TTC549 (cell line): ENCODE data around the gene SUOX.
"Not testable (repeated sequence)": the region's sequence is repeated elsewhere in the genome, so short reads cannot be mapped to it uniquely, and the experiment has no call there.

Experiments
- FAIRE-seq: peaks from 2 replicates; lab custom pipeline; 2012; peaks lifted over from hg19 to GRCh38; lab: Jason Lieb, UNC

SUOX gene

DNA sequence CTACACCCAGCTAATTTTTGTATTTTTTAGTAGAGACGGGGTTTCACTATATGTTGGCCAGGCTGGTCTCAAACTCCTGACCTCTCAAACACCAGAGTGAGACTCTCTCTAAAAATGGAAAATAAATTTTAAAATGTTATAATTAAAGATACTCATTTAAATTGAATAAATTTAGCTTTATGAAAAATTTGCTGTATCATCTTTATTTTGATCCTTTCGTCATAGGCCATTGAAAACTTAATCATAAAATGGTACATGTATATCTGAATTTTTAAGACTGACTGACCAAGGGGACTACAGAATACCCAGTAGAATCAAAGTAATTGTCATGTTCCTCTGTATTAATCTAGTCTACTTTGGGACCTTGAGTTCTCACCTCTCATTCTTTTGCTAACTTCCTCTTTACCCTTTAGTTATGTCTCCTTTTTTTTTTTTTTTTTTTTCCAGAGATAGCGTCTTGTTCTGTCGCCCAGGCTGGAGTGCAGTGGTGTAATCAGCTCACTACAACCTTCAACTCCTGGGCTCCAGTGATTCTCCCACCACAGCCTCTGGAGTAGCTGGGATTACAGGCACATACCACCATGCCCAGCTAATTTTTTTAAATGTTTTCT lies 13.7 kb upstream of the SUOX start:
- FAIRE-seq: no peak

- FAIRE-seq: no peak
Observed at GRCh38 chr12:55984861-55985260, 12.2 kb upstream of the SUOX start.

GRCh38 chr12:55985341-55985740 lies 11.7 kb upstream of the SUOX start:
- FAIRE-seq: no peak

DNA sequence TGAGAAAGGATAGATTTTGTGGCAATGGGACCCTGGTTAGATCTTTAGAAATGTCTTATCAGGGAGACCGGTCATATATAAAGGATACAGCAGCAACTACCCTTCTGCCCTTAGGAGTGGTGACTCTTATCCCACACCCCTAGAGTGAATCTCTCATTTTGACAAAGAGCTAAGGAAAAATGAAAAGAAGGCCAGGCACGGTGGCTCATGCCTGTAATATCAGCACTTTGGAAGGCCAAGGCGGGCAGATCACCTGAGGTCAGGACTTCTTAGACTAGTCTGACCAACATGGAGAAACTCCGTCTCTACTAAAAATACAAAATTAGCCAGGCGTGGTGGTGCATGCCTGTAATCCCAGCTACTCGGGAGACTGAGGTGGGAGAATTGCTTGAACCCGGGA lies 11.1 kb upstream of the SUOX start:
- not testable (repeated sequence) for FAIRE-seq

DNA sequence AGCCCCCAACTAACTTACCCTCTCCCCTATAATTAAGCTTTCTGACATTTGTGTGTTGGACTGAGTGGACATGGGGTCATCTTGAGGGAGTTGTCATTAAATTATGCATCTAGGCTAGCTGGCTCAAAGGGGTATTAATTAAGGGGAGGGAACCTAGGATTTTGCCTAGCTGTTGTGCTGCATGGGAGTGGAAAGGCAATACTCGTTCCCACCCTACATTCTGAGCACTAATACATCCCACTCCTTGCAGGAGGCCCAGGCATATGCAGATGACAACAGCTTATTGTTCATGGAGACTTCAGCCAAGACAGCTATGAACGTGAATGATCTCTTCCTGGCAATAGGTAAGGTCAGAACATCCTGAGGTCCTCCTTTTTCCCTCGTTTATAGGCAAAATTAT lies 6.0 kb upstream of the SUOX start:
- FAIRE-seq: no peak

DNA sequence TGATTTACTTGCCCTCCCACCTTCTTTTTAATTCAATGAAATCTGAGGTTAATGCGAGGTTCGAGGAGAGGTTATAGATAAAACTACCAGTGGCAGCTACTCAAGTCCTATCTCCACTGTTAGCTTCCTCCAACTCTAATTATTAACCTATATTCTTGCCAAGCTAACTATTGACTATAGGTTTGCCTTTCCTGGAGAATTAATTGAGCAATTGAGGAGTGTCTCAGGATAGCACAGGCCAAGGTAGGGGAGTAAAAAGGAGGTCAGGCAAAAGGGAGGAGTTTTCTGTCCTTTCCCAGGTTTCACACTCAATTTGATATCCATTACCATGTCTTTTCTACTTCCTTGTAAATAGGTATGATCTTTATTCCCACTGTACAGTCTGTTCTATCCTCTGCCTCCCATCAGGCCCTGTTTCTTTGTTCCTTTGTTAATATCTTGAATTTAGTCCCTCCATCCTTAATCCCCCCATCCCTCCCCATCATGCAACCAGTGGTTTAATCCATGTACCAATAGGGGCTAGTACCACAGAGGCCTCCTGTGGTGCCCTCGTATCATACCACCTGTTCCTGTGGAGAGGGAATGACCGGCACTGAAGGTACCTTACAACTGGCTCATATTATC lies 3.7 kb upstream of the SUOX start:
- no peak for FAIRE-seq

DNA sequence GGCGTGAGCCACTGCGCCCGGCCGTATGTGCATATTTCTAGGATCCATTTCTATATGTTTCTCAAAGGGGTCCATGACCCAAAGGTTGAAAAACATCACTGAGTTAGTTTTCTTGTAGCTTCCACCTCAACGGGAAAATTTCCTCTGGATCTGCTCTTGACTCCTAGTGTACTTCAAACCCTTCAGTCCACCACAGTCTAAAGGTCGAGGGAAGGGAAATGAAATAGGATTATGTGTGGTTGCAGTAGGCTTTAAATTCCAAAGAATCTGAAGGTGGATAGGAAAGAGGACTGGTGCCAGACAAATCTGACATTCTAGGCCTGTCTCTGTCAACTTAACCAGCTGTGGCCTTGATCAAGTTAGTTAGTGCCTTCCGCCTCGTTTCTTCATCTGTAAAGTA lies 1.7 kb upstream of the SUOX start:
- no peak for FAIRE-seq

GRCh38 chr12:55996201-55996714 lies 818 bp upstream of the SUOX start:
- FAIRE-seq: peak; percentile 52

DNA sequence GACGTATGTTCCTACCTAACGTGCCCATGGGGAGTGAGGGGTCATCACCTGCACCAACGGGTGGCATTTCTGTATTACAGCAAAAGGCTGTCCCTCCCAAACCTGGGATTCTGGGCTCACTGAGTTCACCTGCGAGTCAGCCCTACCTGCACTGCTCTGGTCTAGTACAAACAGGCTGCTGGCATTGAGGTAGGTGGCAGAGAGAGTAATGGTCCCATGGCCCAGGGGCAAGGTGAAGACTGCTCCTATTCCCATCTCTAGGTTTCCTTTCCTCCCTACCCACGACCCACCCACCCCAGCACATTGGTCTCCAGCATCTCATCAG lies 421 bp downstream of the SUOX start:
- no peak for FAIRE-seq

DNA sequence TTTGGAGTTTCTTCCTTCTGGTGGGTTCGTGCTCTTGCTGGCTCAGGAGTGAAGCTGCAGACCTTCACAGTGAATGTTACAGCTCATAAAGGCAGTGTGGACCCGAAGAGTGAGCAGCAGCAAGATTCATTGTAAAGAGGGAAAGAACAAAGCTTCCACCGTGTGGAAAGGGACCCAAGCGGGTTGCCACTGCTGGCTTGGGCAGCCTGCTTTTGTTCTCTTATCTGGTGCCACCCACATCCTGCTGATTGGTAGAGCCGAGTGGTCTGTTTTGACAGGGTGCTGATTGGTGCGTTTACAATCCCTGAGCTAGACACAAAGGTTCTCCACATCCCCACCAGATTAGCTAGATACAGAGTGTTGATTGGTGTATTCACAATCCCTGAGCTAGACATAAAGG lies 2.4 kb downstream of the SUOX start:
- FAIRE-seq: not testable (repeated sequence)

- FAIRE-seq: not testable (repeated sequence)
Observed at GRCh38 chr12:55999999-56000540, 3.0 kb downstream of the SUOX start.

- no peak for FAIRE-seq
Observed at GRCh38 chr12:56001487-56002100, 4.5 kb downstream of the SUOX start.

- FAIRE-seq: not testable (repeated sequence)
Observed at GRCh38 chr12:56003376-56003775, 6.3 kb downstream of the SUOX start.

DNA sequence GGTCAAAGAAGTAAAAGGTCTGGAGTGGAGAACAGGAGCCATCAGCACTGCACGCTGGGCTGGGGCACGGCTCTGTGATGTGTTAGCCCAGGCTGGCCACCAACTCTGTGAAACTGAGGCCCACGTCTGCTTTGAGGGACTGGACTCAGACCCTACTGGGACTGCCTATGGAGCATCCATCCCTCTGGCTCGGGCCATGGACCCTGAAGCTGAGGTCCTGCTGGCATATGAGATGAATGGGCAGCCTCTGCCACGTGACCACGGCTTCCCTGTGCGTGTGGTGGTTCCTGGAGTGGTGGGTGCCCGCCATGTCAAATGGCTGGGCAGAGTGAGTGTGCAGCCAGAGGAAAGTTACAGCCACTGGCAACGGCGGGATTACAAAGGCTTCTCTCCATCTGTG lies 7.1 kb downstream of the SUOX start:
- no peak for FAIRE-seq

- FAIRE-seq: no peak
Observed at GRCh38 chr12:56007564-56008559, 10.8 kb downstream of the SUOX start.

DNA sequence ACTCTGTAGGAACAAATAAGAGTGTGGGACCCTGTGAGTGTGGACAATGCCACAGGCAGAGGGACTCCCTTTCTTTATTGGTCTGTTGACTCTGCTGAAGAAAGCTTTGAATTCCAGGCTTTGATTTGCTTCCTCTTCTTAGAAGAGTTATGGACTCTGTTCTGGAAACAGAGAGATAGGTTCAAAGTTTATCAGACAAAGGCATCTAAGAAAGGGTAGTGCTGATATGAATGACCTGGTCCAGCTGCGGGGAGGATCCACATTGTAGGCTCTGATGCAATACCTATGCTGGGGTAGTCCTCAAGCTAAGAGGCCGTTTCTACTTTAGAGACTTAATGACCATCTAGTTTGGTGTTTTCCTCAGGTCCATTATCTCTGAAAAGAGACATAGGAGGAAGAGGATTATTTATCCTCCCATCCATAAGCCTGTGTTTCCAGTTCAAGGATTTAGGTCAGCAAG lies 13.1 kb downstream of the SUOX start:
- FAIRE-seq: no peak

GRCh38 chr12:56011509-56012090 lies 14.5 kb downstream of the SUOX start:
- FAIRE-seq: no peak

DNA sequence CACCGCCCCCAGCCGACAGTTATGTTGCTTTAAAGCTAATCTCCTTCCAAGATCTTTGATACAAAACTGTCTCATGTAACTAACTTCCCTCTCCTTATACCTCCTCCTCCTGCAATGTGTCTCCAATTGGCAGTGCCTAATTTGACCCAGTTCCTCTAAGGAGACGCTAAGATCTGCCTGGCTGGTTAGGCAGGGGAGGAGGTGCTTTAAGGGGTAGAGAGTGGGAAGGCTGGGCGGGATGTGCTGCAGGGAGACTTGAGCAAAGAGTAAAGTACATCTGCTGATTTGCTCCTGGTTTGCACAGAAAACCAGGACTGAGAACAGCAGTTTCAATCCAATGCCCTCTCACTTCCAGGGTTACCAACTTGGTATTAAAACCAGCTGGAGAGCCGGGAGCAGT lies 16.4 kb downstream of the SUOX start:
- FAIRE-seq: no peak

DNA sequence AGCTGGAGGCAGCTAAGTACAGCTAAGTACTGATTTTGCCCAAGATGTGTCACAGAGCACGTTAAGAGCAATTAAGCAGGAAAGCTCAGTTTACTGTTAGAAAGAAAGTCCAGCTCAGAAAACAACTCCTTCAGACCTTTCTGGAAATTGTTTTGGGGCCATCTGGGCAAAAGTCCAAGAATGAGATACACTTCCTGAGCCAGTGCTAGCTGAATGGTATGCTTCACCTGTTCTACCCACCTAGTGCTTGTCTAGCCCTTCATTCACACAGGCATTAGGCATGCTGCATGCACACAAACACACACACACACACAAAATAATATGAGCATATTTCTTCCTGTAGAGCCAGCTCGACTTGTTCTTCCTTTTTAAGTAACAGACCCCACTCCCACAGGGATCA lies 17.1 kb downstream of the SUOX start:
- FAIRE-seq: no peak

GRCh38 chr12:56017181-56017580 lies 20.1 kb downstream of the SUOX start:
- FAIRE-seq: no peak

- FAIRE-seq: no peak
Observed at GRCh38 chr12:56018356-56018755, 21.3 kb downstream of the SUOX start.
